Suprapubic skin (tissue), 4 donors: ENCODE data around the gene IGFLR1. TPM values are rescaled to one million over a fixed set of nuclear protein-coding genes. Genes with fewer than 3 reads are reported as not detected.
A peak's percentile ranks its signal among the peaks of the same experiment; 100 is the strongest.

Experiments used
- DNase-seq, 2 donors: peaks; one replicate each; pipeline ENCODE4 v3.0.0-alpha.2; 2019; ENCODE audit warnings: low spot score in 2 of 2
- H3K27ac ChIP-seq: fragments of 200-600 bp; sonication (generic); one replicate; pipeline ENCODE4 v1.5.1; 2019
- H3K27me3 ChIP-seq: fragments of 200-600 bp; sonication (generic); one replicate; pipeline ENCODE4 v1.5.1; 2019
- H3K36me3 ChIP-seq: fragments of 200-600 bp; sonication (generic); one replicate; pipeline ENCODE4 v1.5.1; 2019
- H3K4me1 ChIP-seq: fragments of 200-600 bp; sonication (generic); one replicate; pipeline ENCODE4 v1.5.1; 2019
- H3K4me3 ChIP-seq: fragments of 200-600 bp; sonication (generic); one replicate; pipeline ENCODE4 v1.5.1; 2019; ENCODE audit warnings: mild to moderate bottlenecking
- H3K9me3 ChIP-seq: fragments of 200-600 bp; sonication (generic); one replicate; pipeline ENCODE4 v1.5.1; 2019
- EP300 ChIP-seq: sonication (generic); formaldehyde crosslinking; IDR thresholded peaks from one replicate; pipeline ENCODE4 v1.6.1; 2017; ENCODE audit warnings: antibody characterized with exemption
- POLR2A ChIP-seq, 2 donors: fragments of 450-650 bp; IDR thresholded peaks; one replicate each; pipeline ENCODE4 v1.6.1; 2017; ENCODE audit warnings: antibody characterized with exemption in 2 of 2, mild to moderate bottlenecking in 2 of 2, moderate library complexity in 2 of 2
- POLR2AphosphoS5 ChIP-seq, 3 donors: sonication (generic); formaldehyde crosslinking; IDR thresholded peaks; one replicate each; pipeline ENCODE4 v1.6.1; 2017; ENCODE audit warnings: antibody characterized with exemption in 3 of 3
- WGBS: methylation state at CpG from one replicate; pipeline ENCODE4 v1.1.5; 2018; 5-methylcytosine and 5-hydroxymethylcytosine counted together
- total RNA-seq, 4 donors: library from RNA; depleted of rRNA; stranded (reverse); fragments of >200 nt; gene quantifications; one replicate each; pipeline ENCODE4 v1.1.0, GENCODE V29; 2016
- TF ChIP-seq, protein P1 (sequence below), 2 donors: fragments of 200-600 bp in 1 of 2; fragments of 450-650 bp in 1 of 2; sonication (generic) in 1 of 2; IDR thresholded peaks; one replicate each; pipeline ENCODE4 v1.5.1; 2016 to 2019; ENCODE audit warnings: antibody characterized with exemption in 2 of 2, mild to moderate bottlenecking in 1 of 2, moderate library complexity in 1 of 2

The IGFLR1 gene
- total RNA-seq, 4 donors from 2014 or later = 3.3 to 8.5 (median 6.9) TPM

DNA sequence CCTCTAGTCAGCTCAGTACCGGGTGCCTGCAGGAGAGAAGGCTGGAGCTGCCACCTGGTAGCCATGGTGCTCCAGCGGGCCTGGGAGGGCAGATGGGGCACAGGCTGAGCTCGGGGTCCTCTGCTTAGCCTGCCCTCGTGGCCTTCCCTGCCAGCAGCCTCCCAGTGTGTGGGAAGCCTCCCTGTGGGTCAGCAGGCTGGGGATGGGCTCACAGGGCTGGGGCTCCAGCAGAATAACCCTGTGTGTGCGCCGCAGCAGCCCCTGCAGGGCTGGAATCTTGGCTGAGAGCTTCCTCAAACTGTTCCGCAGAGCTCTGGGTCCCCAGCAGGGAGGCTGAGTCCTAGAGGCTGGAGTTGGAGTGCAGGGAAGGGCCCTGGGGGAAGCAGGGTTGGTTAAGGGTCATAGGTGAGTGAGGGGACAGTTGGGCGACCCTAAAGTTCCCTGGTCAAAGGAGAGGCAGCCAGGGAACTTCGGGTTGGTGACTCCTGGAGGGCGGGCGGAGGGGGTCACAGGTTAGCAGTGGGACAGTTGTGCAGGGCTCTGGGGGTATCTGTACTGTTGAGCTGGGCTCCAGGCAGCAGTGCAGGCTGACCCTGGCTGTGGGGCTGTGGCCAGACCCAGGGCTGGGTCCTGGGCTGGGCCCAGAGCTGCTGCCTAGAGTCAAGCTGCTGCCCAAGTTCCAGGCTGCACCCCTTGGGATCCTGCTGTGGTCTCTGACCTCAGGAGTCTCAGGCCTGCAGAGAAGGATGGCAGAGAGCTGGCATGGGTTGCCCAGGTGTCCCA lies 47.1 kb upstream of the IGFLR1 start:
- H3K9me3 ChIP-seq = no peaks in the 10 kb centered on the region
- no peak overlapping the region for H3K27ac ChIP-seq
- no peaks in the 10 kb centered on the region for H3K27me3 ChIP-seq
- H3K4me3 ChIP-seq = no peak overlapping the region
- 88% methylated on average over 5 of the region's 11 CpGs for WGBS
- no peak for TF ChIP-seq POLR2A (IDR thresholded peaks at IDR 0.05)
- TF ChIP-seq, protein P1, sequence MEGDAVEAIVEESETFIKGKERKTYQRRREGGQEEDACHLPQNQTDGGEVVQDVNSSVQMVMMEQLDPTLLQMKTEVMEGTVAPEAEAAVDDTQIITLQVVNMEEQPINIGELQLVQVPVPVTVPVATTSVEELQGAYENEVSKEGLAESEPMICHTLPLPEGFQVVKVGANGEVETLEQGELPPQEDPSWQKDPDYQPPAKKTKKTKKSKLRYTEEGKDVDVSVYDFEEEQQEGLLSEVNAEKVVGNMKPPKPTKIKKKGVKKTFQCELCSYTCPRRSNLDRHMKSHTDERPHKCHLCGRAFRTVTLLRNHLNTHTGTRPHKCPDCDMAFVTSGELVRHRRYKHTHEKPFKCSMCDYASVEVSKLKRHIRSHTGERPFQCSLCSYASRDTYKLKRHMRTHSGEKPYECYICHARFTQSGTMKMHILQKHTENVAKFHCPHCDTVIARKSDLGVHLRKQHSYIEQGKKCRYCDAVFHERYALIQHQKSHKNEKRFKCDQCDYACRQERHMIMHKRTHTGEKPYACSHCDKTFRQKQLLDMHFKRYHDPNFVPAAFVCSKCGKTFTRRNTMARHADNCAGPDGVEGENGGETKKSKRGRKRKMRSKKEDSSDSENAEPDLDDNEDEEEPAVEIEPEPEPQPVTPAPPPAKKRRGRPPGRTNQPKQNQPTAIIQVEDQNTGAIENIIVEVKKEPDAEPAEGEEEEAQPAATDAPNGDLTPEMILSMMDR (IDR thresholded peaks at IDR 0.05) = no peak
- TF ChIP-seq EP300 = no peak
- TF ChIP-seq POLR2AphosphoS5 (IDR thresholded peaks at IDR 0.05) = no peak
- peak in 1 of 2 donors; percentile 68 for DNase-seq
- H3K4me1 ChIP-seq = peaks cover 5% of the 10 kb centered on the region
- peaks cover 18% of the 10 kb centered on the region for H3K36me3 ChIP-seq

DNA sequence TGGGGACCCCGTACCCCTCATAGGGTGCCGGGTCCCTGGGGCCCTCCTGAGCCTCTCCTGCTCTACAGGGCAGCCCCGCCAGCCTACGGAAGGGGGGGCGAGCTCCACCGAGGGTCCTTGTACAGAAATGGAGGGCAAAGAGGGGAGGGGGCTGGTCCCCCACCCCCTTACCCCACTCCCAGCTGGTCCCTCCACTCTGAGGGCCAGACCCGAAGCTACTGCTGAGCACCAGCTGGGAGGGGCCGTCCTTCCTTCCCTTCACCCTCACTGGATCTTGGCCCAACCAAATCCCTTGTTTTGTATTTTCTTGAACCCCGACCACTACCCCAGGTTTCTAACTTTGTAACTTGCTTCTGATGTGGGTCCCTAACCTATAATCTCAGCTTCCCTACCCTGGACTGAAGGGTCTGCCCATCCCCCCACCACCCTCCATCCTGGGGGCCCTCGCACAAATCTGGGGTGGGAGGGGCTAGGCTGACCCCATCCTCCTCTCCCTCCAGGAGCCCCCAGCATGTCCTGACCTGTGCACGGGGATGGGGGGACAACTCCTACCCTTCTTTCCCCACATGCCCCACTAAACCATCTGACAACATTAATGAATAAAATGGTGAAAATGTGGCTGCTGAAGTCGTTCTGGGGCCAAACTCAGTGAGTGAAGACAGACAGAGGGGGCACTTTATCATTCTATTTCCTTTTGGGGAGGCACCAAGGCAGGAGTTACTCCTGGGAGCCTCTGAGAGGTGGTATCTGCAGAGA lies 46.1 kb upstream of the IGFLR1 start:
- 85% methylated on average over 8 of the region's 12 CpGs for WGBS
- peaks cover under 1% of the 10 kb centered on the region for H3K4me1 ChIP-seq
- H3K36me3 ChIP-seq = peaks cover 22% of the 10 kb centered on the region
- H3K27me3 ChIP-seq = no peaks in the 10 kb centered on the region
- TF ChIP-seq, protein P1 (IDR thresholded peaks at IDR 0.05) = no peak
- TF ChIP-seq EP300 (no peak), POLR2AphosphoS5 (IDR thresholded peaks at IDR 0.05) (no peak), POLR2A (IDR thresholded peaks at IDR 0.05) (no peak)
- H3K9me3 ChIP-seq = no peaks in the 10 kb centered on the region
- H3K4me3 ChIP-seq = no peak overlapping the region
- no peak overlapping the region for H3K27ac ChIP-seq
- no peak for DNase-seq

DNA sequence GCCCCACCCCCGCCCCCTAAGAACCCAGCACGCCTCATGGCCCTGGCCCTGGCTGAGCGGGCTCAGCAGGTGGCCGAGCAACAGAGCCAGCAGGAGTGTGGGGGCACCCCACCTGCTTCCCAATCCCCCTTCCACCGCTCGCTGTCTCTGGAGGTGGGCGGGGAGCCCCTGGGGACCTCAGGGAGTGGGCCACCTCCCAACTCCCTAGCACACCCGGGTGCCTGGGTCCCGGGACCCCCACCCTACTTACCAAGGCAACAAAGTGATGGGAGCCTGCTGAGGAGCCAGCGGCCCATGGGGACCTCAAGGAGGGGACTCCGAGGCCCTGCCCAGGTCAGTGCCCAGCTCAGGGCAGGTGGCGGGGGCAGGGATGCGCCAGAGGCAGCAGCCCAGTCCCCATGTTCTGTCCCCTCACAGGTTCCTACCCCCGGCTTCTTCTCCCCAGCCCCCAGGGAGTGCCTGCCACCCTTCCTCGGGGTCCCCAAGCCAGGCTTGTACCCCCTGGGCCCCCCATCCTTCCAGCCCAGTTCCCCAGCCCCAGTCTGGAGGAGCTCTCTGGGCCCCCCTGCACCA lies 45.1 kb upstream of the IGFLR1 start:
- TF ChIP-seq POLR2A (IDR thresholded peaks at IDR 0.05) = no peak
- no peak for TF ChIP-seq POLR2AphosphoS5 (IDR thresholded peaks at IDR 0.05)
- TF ChIP-seq, protein P1 (IDR thresholded peaks at IDR 0.05) = no peak
- TF ChIP-seq EP300 = no peak
- no peaks in the 10 kb centered on the region for H3K27me3 ChIP-seq
- no peak for DNase-seq
- no peaks in the 10 kb centered on the region for H3K4me1 ChIP-seq
- peaks cover 27% of the 10 kb centered on the region for H3K36me3 ChIP-seq
- H3K27ac ChIP-seq = no peak overlapping the region
- H3K4me3 ChIP-seq = no peak overlapping the region
- 100% methylated on average over 3 of the region's 15 CpGs for WGBS
- H3K9me3 ChIP-seq = no peaks in the 10 kb centered on the region

DNA sequence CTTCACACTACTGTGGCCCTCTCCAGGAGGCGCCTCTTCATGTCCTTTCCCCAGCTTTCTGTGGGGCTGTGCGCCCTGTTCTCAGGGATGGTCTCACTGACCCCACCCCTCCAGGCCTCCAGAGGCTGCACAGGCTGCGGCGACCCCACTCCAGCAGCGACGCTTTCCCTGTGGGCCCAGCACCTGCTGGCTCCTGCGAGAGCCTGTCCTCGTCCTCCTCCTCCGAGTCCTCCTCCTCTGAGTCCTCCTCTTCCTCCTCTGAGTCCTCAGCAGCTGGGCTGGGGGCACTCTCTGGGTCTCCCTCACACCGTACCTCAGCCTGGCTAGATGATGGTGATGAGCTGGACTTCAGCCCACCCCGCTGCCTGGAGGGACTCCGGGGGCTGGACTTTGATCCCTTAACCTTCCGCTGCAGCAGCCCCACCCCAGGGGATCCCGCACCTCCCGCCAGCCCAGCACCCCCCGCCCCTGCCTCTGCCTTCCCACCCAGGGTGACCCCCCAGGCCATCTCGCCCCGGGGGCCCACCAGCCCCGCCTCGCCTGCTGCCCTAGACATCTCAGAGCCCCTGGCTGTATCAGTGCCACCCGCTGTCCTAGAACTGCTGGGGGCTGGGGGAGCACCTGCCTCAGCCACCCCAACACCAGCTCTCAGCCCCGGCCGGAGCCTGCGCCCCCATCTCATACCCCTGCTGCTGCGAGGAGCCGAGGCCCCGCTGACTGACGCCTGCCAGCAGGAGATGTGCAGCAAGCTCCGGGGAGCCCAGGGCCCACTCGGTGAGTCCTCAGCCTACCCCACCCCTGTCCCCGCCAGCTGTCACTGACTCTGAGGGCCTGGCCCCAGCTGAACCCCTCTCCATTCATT lies 44.3 kb upstream of the IGFLR1 start:
- H3K4me1 ChIP-seq = no peaks in the 10 kb centered on the region
- H3K36me3 ChIP-seq = peaks cover 35% of the 10 kb centered on the region
- 88% methylated on average over 13 of the region's 31 CpGs for WGBS

DNA sequence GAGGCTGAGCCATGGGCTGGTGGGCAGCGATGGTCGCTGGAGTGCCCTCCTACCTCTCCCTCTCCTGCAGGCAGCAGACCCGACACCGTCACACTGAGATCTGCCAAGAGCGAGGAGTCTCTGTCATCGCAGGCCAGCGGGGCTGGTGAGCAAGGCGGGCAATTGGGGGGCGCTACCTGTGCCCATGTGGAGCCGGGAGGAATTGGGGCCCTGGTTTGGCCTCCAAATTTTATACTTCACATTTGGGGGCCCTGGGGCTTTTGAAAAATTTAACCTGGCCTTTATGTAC lies 43.0 kb upstream of the IGFLR1 start:
- Histone ChIP-seq H3K27ac (no peak overlapping the region), H3K36me3 (peaks cover 47% of the 10 kb centered on the region), H3K27me3 (no peaks in the 10 kb centered on the region), H3K4me1 (no peaks in the 10 kb centered on the region), H3K9me3 (no peaks in the 10 kb centered on the region), H3K4me3 (no peak overlapping the region)
- WGBS = 100% methylated on average over 3 of the region's 10 CpGs
- TF ChIP-seq, protein P1 (IDR thresholded peaks at IDR 0.05) = no peak
- TF ChIP-seq EP300 (no peak), POLR2AphosphoS5 (IDR thresholded peaks at IDR 0.05) (no peak), POLR2A (IDR thresholded peaks at IDR 0.05) (no peak)
- DNase-seq = no peak

More for the DNA sequence above, 44.3 kb upstream of the IGFLR1 start:
- TF ChIP-seq POLR2AphosphoS5 (IDR thresholded peaks at IDR 0.05) (no peak), EP300 (no peak), POLR2A (IDR thresholded peaks at IDR 0.05) (no peak)
- Histone ChIP-seq H3K27ac (no peak overlapping the region), H3K9me3 (no peaks in the 10 kb centered on the region), H3K27me3 (no peaks in the 10 kb centered on the region), H3K4me3 (no peak overlapping the region)
- no peak for DNase-seq
